Measurements from ENCODE around the gene COL23A1. TPM values are rescaled to one million over a fixed set of nuclear protein-coding genes. Genes with fewer than 3 reads are reported as not detected.

Gene COL23A1
- total RNA-seq, 1 experiment from 2014 or later: not detected

DNA sequence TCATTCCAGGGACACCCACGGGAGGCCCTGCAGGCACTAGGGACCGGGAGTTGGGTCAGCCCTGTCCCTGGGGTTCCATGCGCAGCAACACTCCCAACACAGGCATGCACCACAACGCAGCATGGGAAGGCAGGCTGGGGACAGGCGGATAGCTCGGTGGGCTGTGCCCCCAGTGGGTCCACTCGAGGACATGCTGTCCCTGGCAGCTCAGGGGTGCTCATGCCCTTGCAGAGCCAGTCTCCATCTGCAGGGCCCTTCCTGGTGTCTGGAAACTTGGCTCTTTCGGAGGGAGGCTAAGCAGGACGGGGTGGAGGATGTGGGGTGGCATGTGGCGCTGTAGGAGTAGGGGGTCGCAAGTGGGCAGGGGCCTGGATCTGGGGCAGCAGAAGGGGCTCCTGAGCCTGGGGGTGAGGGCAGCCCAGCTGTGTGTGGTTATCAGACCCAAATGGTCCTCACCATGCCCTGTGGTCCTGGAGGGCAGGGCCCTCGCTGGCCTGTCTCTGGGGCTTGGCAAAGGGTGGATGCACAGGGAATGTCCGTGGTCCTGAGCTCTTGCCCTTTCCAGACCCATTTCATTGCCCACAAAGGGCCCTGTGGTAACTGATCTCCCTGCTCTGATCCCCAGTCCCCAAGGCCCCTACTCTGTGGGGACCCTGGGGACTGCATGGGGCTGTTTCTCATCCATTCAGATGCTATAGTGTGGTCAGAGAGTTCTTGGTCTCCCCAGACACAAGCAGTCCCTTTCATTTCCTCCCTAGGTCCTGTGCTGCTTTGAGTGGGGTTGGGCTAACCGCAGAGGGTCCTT, 267.3 kb downstream of the COL23A1 start:
- peaks cover 3% of the 10 kb centered on the region for H3K9me3 Mint-ChIP-seq (ENCODE audit: low read depth, unreplicated experiment)
- no peak overlapping the region for H3K27ac Mint-ChIP-seq (ENCODE audit: unreplicated experiment)
- no peak for DNase-seq
- intact Hi-C loops (cut with micrococcal nuclease; ENCODE audit: unreplicated experiment): no loop called here
- TF ChIP-seq, protein P1, sequence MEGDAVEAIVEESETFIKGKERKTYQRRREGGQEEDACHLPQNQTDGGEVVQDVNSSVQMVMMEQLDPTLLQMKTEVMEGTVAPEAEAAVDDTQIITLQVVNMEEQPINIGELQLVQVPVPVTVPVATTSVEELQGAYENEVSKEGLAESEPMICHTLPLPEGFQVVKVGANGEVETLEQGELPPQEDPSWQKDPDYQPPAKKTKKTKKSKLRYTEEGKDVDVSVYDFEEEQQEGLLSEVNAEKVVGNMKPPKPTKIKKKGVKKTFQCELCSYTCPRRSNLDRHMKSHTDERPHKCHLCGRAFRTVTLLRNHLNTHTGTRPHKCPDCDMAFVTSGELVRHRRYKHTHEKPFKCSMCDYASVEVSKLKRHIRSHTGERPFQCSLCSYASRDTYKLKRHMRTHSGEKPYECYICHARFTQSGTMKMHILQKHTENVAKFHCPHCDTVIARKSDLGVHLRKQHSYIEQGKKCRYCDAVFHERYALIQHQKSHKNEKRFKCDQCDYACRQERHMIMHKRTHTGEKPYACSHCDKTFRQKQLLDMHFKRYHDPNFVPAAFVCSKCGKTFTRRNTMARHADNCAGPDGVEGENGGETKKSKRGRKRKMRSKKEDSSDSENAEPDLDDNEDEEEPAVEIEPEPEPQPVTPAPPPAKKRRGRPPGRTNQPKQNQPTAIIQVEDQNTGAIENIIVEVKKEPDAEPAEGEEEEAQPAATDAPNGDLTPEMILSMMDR (IDR thresholded peaks at IDR 0.05; ENCODE audit: unreplicated experiment): no peak
- no peaks in the 10 kb centered on the region for H3K4me1 Mint-ChIP-seq (ENCODE audit: low read depth, unreplicated experiment)
- BruUV-seq (replicated peaks): no TSS peak
- H3K36me3 Mint-ChIP-seq (ENCODE audit: insufficient read depth, unreplicated experiment): no peaks in the 10 kb centered on the region
- CTCF ChIA-PET: no interaction called here
- no peak overlapping the region for H3K4me3 Mint-ChIP-seq (ENCODE audit: low read depth, unreplicated experiment)
- H3K27me3 Mint-ChIP-seq (ENCODE audit: unreplicated experiment): peaks cover 25% of the 10 kb centered on the region

DNA sequence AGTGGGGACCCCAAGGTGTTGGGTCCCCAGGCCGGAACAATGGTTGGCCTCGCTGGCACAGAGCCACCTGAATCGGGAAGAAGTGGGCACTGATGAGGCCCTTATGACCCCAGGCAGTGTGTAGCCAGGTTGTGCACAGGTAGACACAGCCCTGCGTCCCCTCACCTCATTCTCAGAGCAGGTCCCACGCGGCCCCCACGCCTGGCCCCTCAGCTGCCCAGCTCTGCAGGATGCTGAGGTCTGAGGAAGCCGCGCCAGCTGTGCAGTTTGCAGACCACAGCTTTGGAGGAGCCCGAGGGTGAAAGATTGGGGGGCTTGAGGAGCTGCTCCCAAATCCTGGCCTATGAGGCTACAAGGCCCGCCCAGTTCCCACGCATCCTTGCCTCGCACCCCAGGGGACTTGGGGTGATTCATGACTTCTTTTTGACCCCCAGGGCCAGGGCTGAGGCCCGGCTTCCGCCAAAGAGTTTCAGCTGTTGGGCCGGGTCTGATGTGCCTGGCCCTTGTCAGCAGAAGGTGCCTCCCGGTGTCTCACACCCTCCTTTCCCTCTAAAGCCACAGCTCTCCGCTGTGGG, 269.8 kb downstream of the COL23A1 start:
- intact Hi-C loops (cut with micrococcal nuclease; ENCODE audit: unreplicated experiment): no loop called here
- no peak overlapping the region for H3K4me3 Mint-ChIP-seq (ENCODE audit: low read depth, unreplicated experiment)
- peaks cover 22% of the 10 kb centered on the region for H3K27me3 Mint-ChIP-seq (ENCODE audit: unreplicated experiment)
- CTCF ChIA-PET: no interaction called here
- no peak overlapping the region for H3K27ac Mint-ChIP-seq (ENCODE audit: unreplicated experiment)
- H3K9me3 Mint-ChIP-seq (ENCODE audit: low read depth, unreplicated experiment): peaks cover 8% of the 10 kb centered on the region
- no peaks in the 10 kb centered on the region for H3K36me3 Mint-ChIP-seq (ENCODE audit: insufficient read depth, unreplicated experiment)
- TF ChIP-seq, protein P1 (IDR thresholded peaks at IDR 0.05; ENCODE audit: unreplicated experiment): no peak
- BruUV-seq (replicated peaks): no TSS peak
- DNase-seq: no peak
- H3K4me1 Mint-ChIP-seq (ENCODE audit: low read depth, unreplicated experiment): no peaks in the 10 kb centered on the region

DNA sequence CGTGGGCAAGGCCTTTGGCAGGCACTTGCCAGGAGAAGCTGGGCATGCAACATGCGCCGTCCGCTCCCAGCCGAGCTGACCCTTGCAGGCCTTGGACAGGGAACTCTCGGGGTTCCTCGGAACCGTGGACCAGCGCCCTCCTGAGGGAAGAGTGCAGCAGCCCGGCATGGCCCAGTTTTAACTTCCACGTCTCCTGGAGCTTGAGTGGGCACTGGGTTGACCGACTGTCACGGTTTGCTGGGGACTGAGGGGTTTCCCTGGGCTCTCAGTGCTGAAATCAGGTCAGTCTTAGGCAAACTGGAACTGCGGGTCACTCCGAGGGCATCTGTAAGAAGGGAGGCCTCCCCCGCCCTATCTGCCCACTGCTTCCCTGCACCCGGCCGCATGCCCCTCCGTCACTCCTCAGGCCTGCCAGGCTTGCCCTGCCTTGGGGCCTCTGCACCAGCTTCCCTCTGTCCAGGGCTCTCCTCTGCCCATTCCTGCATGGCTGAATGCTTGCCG, 270.6 kb downstream of the COL23A1 start:
- Mint-ChIP-seq H3K9me3 (ENCODE audit: low read depth, unreplicated experiment) (peaks cover 8% of the 10 kb centered on the region), H3K27me3 (ENCODE audit: unreplicated experiment) (peaks cover 17% of the 10 kb centered on the region), H3K27ac (ENCODE audit: unreplicated experiment) (no peak overlapping the region), H3K36me3 (ENCODE audit: insufficient read depth, unreplicated experiment) (no peaks in the 10 kb centered on the region), H3K4me3 (ENCODE audit: low read depth, unreplicated experiment) (no peak overlapping the region), H3K4me1 (ENCODE audit: low read depth, unreplicated experiment) (no peaks in the 10 kb centered on the region)
- TF ChIP-seq, protein P1 (IDR thresholded peaks at IDR 0.05; ENCODE audit: unreplicated experiment): no peak
- DNase-seq: no peak
- CTCF ChIA-PET: interaction anchor here (0.9 to 1.0 kb wide), 2 partner anchors 10 to 41 kb away, joined by 3 read pairs; no protein-coding TSS in a partner anchor
- BruUV-seq (replicated peaks): no TSS peak
- intact Hi-C loops (cut with micrococcal nuclease; ENCODE audit: unreplicated experiment): no loop called here

DNA sequence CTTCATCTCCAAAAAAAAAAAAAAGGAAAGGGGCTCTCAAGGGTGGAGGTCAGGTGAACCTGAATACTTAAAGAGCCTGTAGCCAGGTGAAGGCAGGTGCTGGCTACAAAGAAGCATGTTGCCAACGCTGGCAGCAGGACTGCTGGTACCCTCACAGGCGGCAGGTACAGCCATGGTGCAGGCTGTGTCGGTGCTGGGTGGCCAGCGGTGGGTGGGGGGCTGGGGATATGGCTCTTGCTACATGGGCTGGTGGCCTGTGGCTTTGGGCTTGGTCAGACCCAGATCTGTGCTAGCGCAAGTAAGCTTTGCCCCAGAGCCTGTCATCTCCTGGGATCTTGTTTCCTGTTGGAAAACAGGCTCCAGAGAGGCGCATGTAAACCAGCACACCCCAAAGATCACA, 271.3 kb downstream of the COL23A1 start:
- Mint-ChIP-seq H3K4me3 (ENCODE audit: low read depth, unreplicated experiment) (no peak overlapping the region), H3K36me3 (ENCODE audit: insufficient read depth, unreplicated experiment) (no peaks in the 10 kb centered on the region), H3K27ac (ENCODE audit: unreplicated experiment) (no peak overlapping the region), H3K9me3 (ENCODE audit: low read depth, unreplicated experiment) (peaks cover 8% of the 10 kb centered on the region), H3K27me3 (ENCODE audit: unreplicated experiment) (peaks cover 22% of the 10 kb centered on the region), H3K4me1 (ENCODE audit: low read depth, unreplicated experiment) (no peaks in the 10 kb centered on the region)
- TF ChIP-seq, protein P1 (IDR thresholded peaks at IDR 0.05; ENCODE audit: unreplicated experiment): no peak
- no TSS peak for BruUV-seq (replicated peaks)
- intact Hi-C loops (cut with micrococcal nuclease; ENCODE audit: unreplicated experiment): no loop called here
- DNase-seq: no peak
- CTCF ChIA-PET: interaction anchor here (1.0 kb wide), 1 partner anchor 9 kb away, joined by 3 read pairs; no protein-coding TSS in a partner anchor
